Activated T-cell treated with anti-CD3 and anti-CD28 coated beads for 48 hours (primary cell): ENCODE measurements around the gene TGOLN2.

Source experiments
- DNase-seq: peaks from one replicate; pipeline ENCODE4 v3.0.0-alpha.2; 2020; ENCODE audit warnings: low read depth

Gene TGOLN2

GRCh38 chr2:85308896-85309555 is 18.8 kb downstream of the TGOLN2 start:
- DNase-seq, result no peak

GRCh38 chr2:85308201-85308600 is 19.6 kb downstream of the TGOLN2 start:
- no peak for DNase-seq

- DNase-seq, result no peak
These were observed 20.3 kb downstream of the TGOLN2 start for GRCh38 chr2:85307527-85307897.

GRCh38 chr2:85303780-85304531 is 23.8 kb downstream of the TGOLN2 start:
- no peak for DNase-seq

GRCh38 chr2:85302121-85302520 is 25.7 kb downstream of the TGOLN2 start:
- no peak for DNase-seq

- no peak for DNase-seq
These were observed 36.3 kb downstream of the TGOLN2 start for GRCh38 chr2:85291425-85292023.

GRCh38 chr2:85288244-85288725 is 39.5 kb downstream of the TGOLN2 start:
- DNase-seq, result no peak

- no peak for DNase-seq
These were observed 40.1 kb downstream of the TGOLN2 start for GRCh38 chr2:85287721-85288120.

- DNase-seq, result no peak
These were observed 40.9 kb downstream of the TGOLN2 start for GRCh38 chr2:85286918-85287317.

- no peak for DNase-seq
These were observed 44.1 kb downstream of the TGOLN2 start for GRCh38 chr2:85283641-85284040.

GRCh38 chr2:85282914-85283313 is 44.9 kb downstream of the TGOLN2 start:
- DNase-seq, result no peak

- DNase-seq, result no peak
These were observed 46.2 kb downstream of the TGOLN2 start for GRCh38 chr2:85281553-85281952.

GRCh38 chr2:85278361-85278760 is 49.4 kb downstream of the TGOLN2 start:
- no peak for DNase-seq

GRCh38 chr2:85277416-85278158 is 50.2 kb downstream of the TGOLN2 start:
- DNase-seq, result no peak

GRCh38 chr2:85276571-85277118 is 51.1 kb downstream of the TGOLN2 start:
- DNase-seq, result no peak

GRCh38 chr2:85275984-85276540 is 51.7 kb downstream of the TGOLN2 start:
- DNase-seq, result no peak

GRCh38 chr2:85273738-85274731 is 53.8 kb downstream of the TGOLN2 start:
- no peak for DNase-seq

- DNase-seq, result no peak
These were observed 55.4 kb downstream of the TGOLN2 start for GRCh38 chr2:85272357-85272756.

- no peak for DNase-seq
These were observed 57.8 kb downstream of the TGOLN2 start for GRCh38 chr2:85269959-85270358.
